ENCODE results near the gene GABPB1.

Gene GABPB1

DNA sequence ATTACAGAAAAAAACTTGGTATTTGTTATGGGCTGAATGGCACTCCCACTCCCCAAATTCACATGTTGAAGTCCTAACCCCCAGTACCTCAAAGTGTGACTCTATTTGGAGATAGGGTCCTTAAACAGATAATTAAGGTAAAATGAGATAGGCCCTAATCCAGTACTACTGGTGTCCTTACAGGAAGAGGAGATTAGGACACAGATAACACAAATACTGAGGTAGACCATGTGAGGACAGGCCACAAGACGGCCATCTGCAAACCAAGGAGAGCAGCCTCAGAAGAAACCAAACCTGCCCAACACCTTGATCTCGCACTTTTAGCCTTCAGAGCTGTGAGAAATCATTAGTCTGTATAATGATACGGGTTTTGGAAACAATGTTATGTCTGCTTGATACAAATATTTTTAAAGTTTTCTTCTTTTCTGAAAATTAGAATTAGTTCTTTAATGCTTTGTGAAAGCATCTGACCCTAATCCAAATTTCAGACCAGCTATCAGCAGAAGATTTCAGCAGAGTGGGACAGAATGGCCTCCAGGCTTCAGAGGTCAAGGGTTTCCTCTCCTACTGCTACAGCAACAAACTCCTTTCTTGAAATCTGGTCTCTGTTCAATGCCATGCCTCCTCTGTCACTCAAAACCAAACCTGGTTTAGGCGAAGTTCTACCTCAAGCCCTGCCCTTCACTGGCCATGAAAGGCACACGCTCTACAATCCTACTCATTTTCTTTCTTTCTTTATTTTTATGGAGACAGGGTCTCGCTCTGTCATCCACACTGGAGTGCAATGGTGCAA is 67.5 kb downstream of the GABPB1 start:
- TF ChIP-seq JUND (IDR thresholded peaks at IDR 0.05; ENCODE audit: low read depth), result no peak
- in situ Hi-C loops (cut with HindIII; ENCODE audit: low pct_unique_long_range_greater_than_20kb, low sequenced_read_pairs), result no loop called here

DNA sequence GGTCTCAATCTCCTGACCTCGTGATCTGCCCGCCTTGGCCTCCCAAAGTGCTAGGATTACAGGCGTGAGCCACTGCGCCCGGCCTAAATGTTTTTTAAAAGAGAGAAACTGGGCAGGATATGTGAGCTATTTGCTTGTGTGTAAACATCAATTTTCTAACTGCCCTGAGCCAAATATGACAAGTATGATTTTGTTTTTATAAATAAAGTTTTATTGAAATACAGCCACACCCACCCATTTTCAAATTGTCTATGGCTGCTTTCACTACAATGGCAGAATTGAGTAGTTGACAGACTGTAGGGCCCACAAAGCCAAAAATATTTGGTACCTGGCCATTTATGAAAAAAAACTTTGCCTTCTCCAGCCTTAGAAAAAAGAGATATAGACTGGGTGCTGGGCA is 73.6 kb downstream of the GABPB1 start:
- in situ Hi-C loops (cut with HindIII; ENCODE audit: low pct_unique_long_range_greater_than_20kb, low sequenced_read_pairs), result no loop called here
- no peak for DNase-seq (ENCODE audit: low read depth in 1 of 2, low spot score in 1 of 2)
- no peak for TF ChIP-seq JUND (IDR thresholded peaks at IDR 0.05; ENCODE audit: low read depth)

More for the DNA sequence above, 67.5 kb downstream of the GABPB1 start:
- DNase-seq (ENCODE audit: low read depth in 1 of 2, low spot score in 1 of 2), result no peak

DNA sequence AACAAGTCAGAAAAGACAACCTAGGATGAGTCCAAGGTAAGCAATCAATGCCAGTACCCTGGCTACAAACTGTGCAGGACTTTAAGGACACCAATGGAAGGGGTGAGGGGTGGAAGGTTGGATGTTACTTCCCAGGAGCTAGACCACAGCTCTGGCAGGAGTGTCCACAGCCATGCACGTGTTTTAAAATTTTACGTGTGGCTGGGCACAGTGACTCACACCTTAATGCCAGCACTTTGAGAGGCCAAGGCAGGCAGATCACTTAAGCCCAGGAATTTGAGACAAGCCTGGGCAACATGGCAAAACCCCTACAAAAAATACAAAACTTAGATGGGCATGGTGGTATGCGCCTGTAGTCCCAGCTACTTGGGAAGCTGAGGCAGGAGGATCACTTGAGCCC is 74.7 kb downstream of the GABPB1 start:
- TF ChIP-seq JUND (IDR thresholded peaks at IDR 0.05; ENCODE audit: low read depth), result no peak
- no peak for DNase-seq (ENCODE audit: low read depth in 1 of 2, low spot score in 1 of 2)
- in situ Hi-C loops (cut with HindIII; ENCODE audit: low pct_unique_long_range_greater_than_20kb, low sequenced_read_pairs), result no loop called here

DNA sequence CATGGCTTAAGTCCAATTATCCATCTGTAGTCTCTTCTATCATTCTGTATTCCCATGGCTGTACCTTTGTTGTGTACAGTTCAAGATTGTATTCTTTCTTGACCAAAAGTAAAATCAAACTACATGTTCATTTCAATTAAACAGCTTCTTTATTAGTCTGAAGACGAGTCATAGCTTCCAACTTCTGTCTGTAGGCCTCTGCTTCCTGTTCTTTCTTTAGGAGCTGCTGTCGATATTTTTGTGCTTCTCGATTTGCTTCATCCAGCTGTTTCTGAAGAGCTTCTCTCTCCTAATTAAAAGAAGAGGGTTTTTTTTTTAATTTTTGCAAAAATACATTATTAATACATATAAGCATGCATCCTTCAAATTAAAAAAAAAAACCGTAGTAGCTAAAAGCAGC is 76.5 kb downstream of the GABPB1 start:
- DNase-seq (ENCODE audit: low read depth in 1 of 2, low spot score in 1 of 2), result no peak
- TF ChIP-seq JUND (IDR thresholded peaks at IDR 0.05; ENCODE audit: low read depth), result no peak
- in situ Hi-C loops (cut with HindIII; ENCODE audit: low pct_unique_long_range_greater_than_20kb, low sequenced_read_pairs), result no loop called here

DNA sequence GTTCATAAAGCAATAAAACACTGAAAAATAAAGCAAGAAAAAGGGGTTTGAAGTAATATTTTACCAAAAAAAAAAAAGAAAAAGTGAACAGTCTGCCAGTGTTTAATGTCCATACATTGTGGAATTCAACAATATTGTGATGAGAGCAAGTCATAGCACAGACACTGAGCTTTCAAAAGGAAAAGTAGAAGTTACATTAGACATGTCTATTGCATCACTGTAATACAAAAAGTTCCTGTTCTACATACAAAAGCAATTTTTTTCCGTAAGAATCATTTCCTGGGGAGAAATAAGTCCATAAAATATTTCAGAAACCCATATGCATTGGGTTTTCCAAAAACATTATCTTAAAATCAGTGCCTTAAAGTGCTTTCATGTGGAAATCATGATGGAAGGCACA is 77.6 kb downstream of the GABPB1 start:
- no peak for DNase-seq (ENCODE audit: low read depth in 1 of 2, low spot score in 1 of 2)
- TF ChIP-seq JUND (IDR thresholded peaks at IDR 0.05; ENCODE audit: low read depth), result no peak
- in situ Hi-C loops (cut with HindIII; ENCODE audit: low pct_unique_long_range_greater_than_20kb, low sequenced_read_pairs), result no loop called here

DNA sequence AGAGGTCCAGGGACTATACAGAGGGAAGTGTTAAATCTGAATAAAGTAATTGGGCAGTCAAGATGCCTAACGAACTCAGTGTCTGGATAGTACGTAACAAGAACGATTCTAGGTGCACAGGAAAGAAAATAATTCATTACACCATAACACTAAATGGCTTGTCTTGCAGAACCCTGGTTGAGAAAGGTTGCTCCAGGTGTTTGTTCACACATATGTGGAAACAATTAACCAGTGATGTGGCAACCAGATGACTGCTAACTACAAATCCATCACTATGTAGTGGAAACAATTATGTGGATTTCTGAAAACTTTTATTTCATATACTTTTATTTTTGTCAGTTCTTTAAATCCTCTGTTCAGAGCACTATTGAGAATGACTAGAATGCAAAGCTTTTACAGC is 79.1 kb downstream of the GABPB1 start:
- in situ Hi-C loops (cut with HindIII; ENCODE audit: low pct_unique_long_range_greater_than_20kb, low sequenced_read_pairs), result no loop called here
- no peak for TF ChIP-seq JUND (IDR thresholded peaks at IDR 0.05; ENCODE audit: low read depth)
- no peak for DNase-seq (ENCODE audit: low read depth in 1 of 2, low spot score in 1 of 2)

DNA sequence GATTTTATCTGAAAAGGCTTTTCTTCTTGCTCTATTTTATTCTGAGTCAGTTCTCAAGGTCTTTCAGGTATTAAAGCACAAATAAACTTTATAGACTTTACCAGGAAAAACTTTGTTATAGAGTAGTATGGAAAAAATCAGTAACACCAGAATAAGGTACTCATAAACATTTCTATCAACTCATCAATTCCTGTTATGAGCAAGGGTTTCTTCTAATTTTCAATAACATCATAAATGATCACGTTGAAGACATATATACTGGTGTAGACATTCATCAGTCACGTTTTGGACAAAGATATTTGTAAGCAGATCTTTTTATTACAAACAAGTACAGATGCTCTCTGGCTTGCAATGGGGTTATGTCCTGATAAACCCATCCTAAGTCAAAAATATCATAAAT is 79.9 kb downstream of the GABPB1 start:
- DNase-seq (ENCODE audit: low read depth in 1 of 2, low spot score in 1 of 2), result no peak
- TF ChIP-seq JUND (IDR thresholded peaks at IDR 0.05; ENCODE audit: low read depth), result no peak
- in situ Hi-C loops (cut with HindIII; ENCODE audit: low pct_unique_long_range_greater_than_20kb, low sequenced_read_pairs), result no loop called here

DNA sequence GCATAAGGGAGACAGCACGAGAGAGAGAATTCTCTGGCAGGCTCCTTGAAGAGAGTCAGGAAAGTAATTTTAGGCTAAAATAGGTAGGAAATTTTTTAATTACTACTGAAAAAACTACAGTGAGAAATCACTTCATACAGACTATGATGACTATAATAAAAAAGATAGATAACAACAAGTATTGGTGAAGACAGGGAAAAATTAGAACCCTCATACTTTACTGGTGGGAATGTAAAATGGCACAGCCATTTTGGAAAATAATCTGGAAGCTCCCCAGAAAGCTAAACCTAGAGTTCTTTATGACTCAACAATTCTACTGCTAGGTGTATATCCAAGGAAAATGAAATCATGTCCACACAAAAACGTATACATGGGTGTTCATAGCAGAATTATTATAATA is 87.4 kb downstream of the GABPB1 start:
- TF ChIP-seq JUND (IDR thresholded peaks at IDR 0.05; ENCODE audit: low read depth), result no peak
- in situ Hi-C loops (cut with HindIII; ENCODE audit: low pct_unique_long_range_greater_than_20kb, low sequenced_read_pairs), result no loop called here
- DNase-seq (ENCODE audit: low read depth in 1 of 2, low spot score in 1 of 2), result no peak

DNA sequence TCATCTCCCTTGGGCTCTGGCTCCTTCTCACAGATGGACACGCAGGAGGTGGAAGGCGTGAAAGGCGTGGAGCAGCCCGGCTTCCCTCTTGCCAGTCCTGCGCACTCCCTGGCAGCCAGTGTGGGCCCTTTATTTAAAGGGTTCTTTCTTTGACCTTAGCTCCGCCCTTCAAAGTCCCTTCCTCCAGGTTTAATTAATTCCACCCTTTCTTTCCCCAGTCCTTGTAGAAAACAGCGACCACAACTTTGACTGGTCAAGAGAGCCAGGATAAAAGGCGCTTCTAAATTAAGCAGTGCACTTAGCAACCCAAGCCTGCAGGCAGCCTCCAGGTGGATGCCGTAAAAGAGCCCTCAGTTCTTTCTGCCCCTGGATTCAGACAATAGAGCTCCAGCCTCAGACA is 89.4 kb downstream of the GABPB1 start, which contains the start of gene HDC:
HDC (minus strand) TSS at position 107 of the 400 bp plus-strand sequence; CDS start at position 4, 103 bp downstream.
- no peak for DNase-seq (ENCODE audit: low read depth in 1 of 2, low spot score in 1 of 2)
- TF ChIP-seq JUND (IDR thresholded peaks at IDR 0.05; ENCODE audit: low read depth), result no peak
- in situ Hi-C loops (cut with HindIII; ENCODE audit: low pct_unique_long_range_greater_than_20kb, low sequenced_read_pairs), result no loop called here

DNA sequence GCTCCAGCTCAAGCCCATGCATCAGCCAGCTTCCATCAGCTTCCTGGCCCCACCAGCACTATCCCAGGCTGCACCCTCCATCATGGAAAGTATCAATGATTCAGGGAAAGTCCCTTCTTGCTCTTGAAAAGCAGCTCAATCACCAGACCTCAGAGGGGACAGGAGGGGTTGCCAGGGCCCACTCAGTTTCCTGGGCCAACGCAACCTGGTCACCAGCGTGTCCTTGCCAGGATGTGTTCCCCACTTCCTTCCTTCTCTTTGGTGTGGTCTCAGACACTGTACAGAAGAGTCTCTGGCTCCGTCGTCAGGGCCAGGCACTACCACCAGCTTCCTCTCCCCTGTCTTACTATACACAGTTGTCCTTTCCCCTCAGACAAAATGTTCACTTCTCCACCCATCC is 92.5 kb downstream of the GABPB1 start:
- DNase-seq (ENCODE audit: low read depth in 1 of 2, low spot score in 1 of 2), result no peak
- in situ Hi-C loops (cut with HindIII; ENCODE audit: low pct_unique_long_range_greater_than_20kb, low sequenced_read_pairs), result no loop called here
- TF ChIP-seq JUND (IDR thresholded peaks at IDR 0.05; ENCODE audit: low read depth), result no peak

DNA sequence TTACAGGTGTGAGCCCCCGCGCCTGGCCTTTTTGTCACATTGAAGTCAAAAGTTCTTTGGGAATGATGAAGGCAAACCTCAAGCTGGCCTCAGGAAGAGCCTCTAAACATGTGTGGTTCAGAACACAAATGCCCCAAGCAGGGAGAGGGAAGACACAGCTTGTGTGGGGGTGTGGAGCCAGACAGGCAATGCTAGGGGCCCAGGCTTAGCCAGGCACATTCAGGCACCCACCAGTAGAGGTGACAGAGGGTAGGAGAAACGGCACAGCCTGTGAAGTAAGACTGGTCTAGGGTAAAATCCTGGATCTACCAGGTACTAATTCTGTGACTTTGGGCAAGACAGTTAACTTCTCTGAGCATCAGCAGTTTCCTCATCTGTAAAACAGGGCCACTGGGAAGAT is 93.0 kb downstream of the GABPB1 start:
- TF ChIP-seq JUND (IDR thresholded peaks at IDR 0.05; ENCODE audit: low read depth), result no peak
- DNase-seq (ENCODE audit: low read depth in 1 of 2, low spot score in 1 of 2), result no peak
- in situ Hi-C loops (cut with HindIII; ENCODE audit: low pct_unique_long_range_greater_than_20kb, low sequenced_read_pairs), result no loop called here

DNA sequence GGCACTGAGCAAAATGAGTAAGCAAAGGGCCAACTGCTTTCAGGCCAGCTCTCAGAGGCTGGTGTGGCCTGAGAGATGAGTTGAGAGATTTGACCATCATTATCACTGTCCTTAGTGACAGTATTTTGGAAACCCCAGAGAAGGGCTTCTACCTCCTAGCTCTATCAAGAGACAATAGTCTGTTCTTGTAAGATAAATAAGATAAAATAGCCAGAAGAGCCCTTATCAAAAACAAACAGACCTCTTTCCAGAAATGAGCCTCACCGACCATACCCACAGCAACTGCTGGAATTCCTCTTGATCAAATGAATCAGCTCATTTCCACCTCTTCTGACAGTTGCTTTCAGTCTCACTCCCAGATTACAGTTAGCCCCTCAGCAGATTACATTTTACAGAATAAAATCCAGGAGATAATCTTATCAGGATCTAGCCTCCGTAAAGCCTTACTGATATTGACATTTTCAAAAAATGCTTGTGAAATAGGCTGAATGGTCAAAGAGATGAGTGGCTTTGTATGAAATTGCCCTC is 94.0 kb downstream of the GABPB1 start:
- TF ChIP-seq JUND (IDR thresholded peaks at IDR 0.05; ENCODE audit: low read depth), result no peak
- DNase-seq (ENCODE audit: low read depth in 1 of 2, low spot score in 1 of 2), result no peak

DNA sequence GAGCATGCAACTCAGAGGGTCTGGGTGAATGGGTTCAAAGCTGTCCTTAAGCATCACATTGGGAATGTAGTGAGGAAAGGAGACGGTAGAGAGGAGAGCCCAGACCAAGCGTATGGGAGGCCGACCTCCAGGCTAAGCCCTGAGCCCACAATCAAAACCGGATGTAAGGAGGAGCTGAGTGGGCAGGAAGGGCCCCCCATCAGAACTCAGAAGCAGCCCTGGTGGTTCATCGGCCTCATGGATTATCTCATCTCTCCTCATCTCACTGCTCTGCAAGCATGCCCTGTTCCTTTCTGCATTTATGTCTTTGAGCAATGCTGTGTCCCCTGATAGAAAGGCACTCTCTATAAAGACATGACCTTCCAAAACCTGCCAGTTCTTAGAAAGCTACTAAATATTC is 95.7 kb downstream of the GABPB1 start:
- no peak for TF ChIP-seq JUND (IDR thresholded peaks at IDR 0.05; ENCODE audit: low read depth)
- no peak for DNase-seq (ENCODE audit: low read depth in 1 of 2, low spot score in 1 of 2)
- in situ Hi-C loops (cut with HindIII; ENCODE audit: low pct_unique_long_range_greater_than_20kb, low sequenced_read_pairs), result no loop called here

More for the DNA sequence above, 94.0 kb downstream of the GABPB1 start:
- in situ Hi-C loops (cut with HindIII; ENCODE audit: low pct_unique_long_range_greater_than_20kb, low sequenced_read_pairs), result no loop called here

DNA sequence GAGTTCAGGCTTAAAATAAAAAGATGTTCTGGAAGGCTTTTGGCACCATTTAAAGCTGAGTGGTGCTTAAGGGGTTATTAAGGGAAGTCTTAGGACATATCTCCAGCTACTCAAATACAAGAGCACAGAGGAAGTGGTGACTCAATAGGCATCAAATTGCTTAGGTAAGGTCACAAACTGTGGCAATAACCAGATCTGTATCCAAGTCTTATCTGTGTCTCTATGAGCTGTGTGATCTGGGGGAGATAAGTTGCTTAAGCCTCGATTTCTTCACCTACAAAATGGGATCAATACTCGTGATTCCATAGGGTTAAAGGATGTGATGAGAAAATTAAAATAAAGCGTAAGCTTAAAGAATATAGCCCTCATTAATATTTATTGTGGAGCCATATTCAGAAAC is 97.1 kb downstream of the GABPB1 start:
- no peak for TF ChIP-seq JUND (IDR thresholded peaks at IDR 0.05; ENCODE audit: low read depth)
- no peak for DNase-seq (ENCODE audit: low read depth in 1 of 2, low spot score in 1 of 2)
- in situ Hi-C loops (cut with HindIII; ENCODE audit: low pct_unique_long_range_greater_than_20kb, low sequenced_read_pairs), result no loop called here

Data from T47D (cell line).